ENCODE data around the gene GINS2. TPM values are rescaled to one million over a fixed set of nuclear protein-coding genes. Genes with fewer than 3 reads are reported as not detected.
A peak's percentile ranks its signal among the peaks of the same experiment; 100 is the strongest.

The GINS2 gene
- total RNA-seq, 1 experiment from 2014 or later = 52.7 TPM

DNA sequence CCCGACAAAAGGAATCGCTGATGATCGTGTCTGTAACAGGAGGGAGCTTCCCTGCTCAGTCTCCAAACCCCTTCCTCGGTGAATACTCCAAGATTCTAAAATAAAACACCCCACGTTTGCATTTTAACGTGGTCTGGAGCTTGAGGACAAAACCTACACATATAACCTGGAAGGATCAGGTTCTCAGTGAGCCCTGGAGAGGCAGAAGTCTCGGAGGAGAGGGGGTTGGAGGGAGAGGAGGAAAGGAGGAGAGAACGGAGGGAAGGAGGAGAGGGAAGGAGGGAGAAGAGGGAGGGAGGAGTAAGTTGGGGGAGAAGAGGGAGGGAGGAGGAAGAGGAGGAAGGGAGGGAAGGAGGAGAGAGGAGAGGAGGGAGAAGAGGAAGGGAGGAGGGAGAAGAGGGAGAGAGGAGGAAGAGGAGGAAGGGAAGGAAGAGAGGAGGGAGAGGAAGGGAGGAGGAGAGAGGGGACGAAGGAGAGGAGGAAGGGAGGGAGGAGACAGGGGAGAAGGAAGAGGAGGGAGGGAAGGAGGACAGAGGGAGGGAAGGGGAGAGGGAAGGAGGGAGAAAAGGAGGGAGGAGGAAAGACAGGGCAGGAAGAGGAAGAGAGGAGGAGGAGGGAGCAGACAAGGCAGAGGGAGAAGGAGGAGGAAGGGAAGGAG lies 27.4 kb upstream of the GINS2 start:
- Histone ChIP-seq H4K20me1 (ENCODE audit: control insufficient read depth, insufficient read depth, insufficient read length) (no peaks in the 10 kb centered on the region), H2AK5ac (ENCODE audit: insufficient read length, low read length) (no peak overlapping the region), H2BK12ac (ENCODE audit: insufficient read length, low read depth, low read length) (no peak overlapping the region), H3K9ac (ENCODE audit: extremely low read depth, insufficient read length, low read length) (peak overlapping the region; percentile 16), H3K23ac (ENCODE audit: insufficient read length, low read depth, low read length) (no peak overlapping the region), H4K91ac (ENCODE audit: insufficient read length, low read depth, low read length) (no peak overlapping the region), H3K4ac (ENCODE audit: low read depth, low read length) (no peak overlapping the region), H3K9me3 (ENCODE audit: control insufficient read depth, low read depth, low read length) (peaks cover 7% of the 10 kb centered on the region), H2BK15ac (ENCODE audit: low read depth, low read length) (no peak overlapping the region), H3T11ph (ENCODE audit: low read length) (no peak overlapping the region), H2BK20ac (ENCODE audit: low read depth, low read length, poor library complexity, severe bottlenecking) (no peak overlapping the region), H2BK120ac (ENCODE audit: low read depth, low read length, poor library complexity, severe bottlenecking) (no peak overlapping the region), H4K8ac (replicated peaks; ENCODE audit: insufficient read length, low read depth, low read length) (no peak overlapping the region), H3K4me1 (ENCODE audit: insufficient read depth, low read length) (peaks cover 3% of the 10 kb centered on the region; the same call in 1 of the 2 replicates), H3K4me2 (ENCODE audit: insufficient read depth, insufficient read length, low read length) (peak overlapping the region; percentile 74), H4K5ac (ENCODE audit: insufficient read length, low read depth, low read length) (peak overlapping the region; percentile 8), H3K27ac (ENCODE audit: insufficient read length, low read depth, low read length) (no peak overlapping the region), H3K56ac (ENCODE audit: insufficient read length, low read depth, low read length) (no peak overlapping the region), H2BK5ac (ENCODE audit: insufficient read length, low read length) (no peak overlapping the region), H3K14ac (ENCODE audit: insufficient read depth, low read length) (no peak overlapping the region), H3K18ac (ENCODE audit: insufficient read length, low read depth, low read length) (no peak overlapping the region), H3K79me2 (ENCODE audit: insufficient read depth, low read length) (no peaks in the 10 kb centered on the region), H3K79me1 (ENCODE audit: insufficient read depth, low read depth, low read length, poor library complexity, severe bottlenecking) (no peaks in the 10 kb centered on the region), H3K27me3 (ENCODE audit: insufficient read depth, low read length) (peaks cover 3% of the 10 kb centered on the region; the same call in 1 of the 2 replicates), H2AFZ (ENCODE audit: low read length) (no peak overlapping the region), H3K23me2 (ENCODE audit: insufficient read length, low read depth, low read length, poor library complexity, severe bottlenecking) (peaks cover 9% of the 10 kb centered on the region)
- Mint-ChIP-seq H3K4me3 (peak overlapping the region; percentile 41 to 68), H3K27ac (peak overlapping the region in 1 of 3 experiments; percentile 65; a peak in 2 of 7 replicates), H3K9me3 (peaks cover 5 to 8% of the 10 kb centered on the region in 2 experiments), H3K27me3 (ENCODE audit: low read depth) (peaks cover 23% of the 10 kb centered on the region), H3K36me3 (ENCODE audit: insufficient read depth in 1 of 3, low read depth in 3 of 3) (peaks cover 6 to 13% (median 10%) of the 10 kb centered on the region in 3 experiments; a peak in 5 of 7 replicates), H3K4me1 (peaks cover 20 to 33% of the 10 kb centered on the region in 2 experiments)
- TF ChIP-seq, protein P1, sequence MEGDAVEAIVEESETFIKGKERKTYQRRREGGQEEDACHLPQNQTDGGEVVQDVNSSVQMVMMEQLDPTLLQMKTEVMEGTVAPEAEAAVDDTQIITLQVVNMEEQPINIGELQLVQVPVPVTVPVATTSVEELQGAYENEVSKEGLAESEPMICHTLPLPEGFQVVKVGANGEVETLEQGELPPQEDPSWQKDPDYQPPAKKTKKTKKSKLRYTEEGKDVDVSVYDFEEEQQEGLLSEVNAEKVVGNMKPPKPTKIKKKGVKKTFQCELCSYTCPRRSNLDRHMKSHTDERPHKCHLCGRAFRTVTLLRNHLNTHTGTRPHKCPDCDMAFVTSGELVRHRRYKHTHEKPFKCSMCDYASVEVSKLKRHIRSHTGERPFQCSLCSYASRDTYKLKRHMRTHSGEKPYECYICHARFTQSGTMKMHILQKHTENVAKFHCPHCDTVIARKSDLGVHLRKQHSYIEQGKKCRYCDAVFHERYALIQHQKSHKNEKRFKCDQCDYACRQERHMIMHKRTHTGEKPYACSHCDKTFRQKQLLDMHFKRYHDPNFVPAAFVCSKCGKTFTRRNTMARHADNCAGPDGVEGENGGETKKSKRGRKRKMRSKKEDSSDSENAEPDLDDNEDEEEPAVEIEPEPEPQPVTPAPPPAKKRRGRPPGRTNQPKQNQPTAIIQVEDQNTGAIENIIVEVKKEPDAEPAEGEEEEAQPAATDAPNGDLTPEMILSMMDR (conservative IDR thresholded peaks at IDR 0.05) = no peak
- WGBS (ENCODE audit: extremely low coverage, insufficient read length, low lambda C conversion rate) = 80% methylated on average over 1 of the region's 9 CpGs
- DNase-seq = no peak
